IPS-11a (cell line): ENCODE data around the gene MN1.

Experiments
- H3K4me3 ChIP-seq: one replicate; pipeline ENCODE4 v1.5.1; 2013; ENCODE audit warnings: low read depth, low read length, control low read depth

Gene MN1

DNA sequence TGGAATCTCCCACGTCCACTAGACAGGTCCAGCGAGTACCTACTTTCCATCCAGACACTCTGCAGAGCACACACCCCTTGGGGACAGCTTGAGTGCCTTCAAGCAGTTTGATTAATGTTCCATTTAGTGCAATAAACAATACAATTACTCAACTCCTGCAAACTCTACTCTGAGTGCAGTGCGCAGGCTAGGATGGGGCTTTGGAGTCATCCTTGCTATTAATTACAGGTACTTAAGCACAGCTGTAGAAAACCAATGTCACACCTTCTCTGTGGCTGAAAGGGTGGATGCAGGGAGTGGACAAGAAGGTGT lies 82.6 kb downstream of the MN1 start:
- no peak overlapping the region for H3K4me3 ChIP-seq

DNA sequence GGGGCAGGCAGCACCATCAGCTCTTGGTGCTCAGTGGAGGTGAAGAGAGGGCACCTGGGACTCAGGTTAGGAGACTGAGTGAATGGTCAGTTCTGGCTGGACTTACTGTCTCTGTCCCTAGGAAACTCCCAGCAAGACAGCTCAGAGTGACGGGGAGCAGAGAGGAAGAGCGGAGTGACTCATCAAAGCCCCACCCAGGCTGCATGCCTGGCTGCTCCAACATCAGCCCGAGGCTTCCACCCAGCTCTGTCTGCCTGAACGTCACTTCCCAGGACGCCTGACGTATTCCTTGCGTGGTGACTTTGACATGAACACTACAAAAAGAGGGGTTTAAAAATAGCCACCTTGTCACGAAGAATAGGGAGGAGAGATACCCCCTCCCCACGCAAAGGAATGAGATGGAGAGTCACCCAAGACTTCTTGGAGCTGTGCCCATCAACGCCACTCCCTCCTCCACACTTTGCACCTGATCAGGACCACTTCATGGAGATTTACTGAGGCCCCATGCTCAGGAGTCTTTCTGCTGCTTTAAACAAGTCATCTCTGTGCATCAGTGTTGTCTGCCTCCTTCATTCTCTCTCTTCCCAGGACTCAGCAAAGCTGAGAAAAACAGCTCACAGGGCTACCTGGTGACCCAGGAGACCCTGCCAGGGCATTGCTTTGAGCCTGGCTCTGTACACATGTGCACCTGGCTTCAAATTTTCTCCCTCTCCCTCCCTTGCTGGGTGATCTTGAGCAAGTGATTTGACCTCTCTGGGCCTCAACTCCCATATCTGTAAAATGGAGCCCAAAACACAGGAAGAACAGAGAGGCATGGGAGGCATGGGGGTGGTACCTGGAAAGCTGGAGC lies 83.1 kb downstream of the MN1 start:
- no peak overlapping the region for H3K4me3 ChIP-seq

DNA sequence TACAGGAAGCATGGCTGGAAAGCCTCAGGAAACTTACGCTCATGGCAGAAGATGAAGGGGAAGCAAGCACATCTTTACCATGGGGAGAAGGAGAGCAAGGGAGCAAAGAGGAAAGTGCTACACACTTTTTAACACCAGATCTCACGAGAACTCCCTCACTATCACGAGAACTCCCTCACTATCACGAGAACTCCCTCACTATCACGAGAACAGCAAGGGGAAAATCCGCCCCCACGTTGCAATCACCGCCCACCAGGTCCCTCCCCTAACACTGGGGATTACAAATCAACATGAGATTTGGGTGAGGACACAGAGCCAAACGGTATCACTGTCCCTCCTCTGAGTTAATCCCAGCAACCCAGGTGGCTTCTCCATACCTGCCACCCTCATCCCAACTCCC lies 84.5 kb downstream of the MN1 start:
- H3K4me3 ChIP-seq, result no peak overlapping the region

DNA sequence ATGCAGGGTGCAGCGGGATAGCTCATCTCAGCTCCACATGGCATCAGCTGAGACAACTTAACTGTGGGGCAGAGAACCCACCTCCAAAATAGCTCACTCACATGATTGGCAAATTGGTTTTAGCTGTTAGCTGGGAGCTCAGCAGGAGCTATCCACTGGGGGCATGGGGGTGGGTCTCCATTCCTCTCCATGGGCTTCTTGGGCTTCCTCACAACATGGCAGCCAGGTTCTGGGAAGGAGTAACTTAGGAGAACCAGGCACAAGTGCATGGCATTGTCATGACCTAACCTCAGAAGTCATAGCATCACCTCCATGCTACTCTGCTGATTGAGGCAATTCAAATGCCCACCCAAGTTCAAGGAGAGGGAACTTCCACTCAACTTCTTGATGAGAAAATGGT lies 85.5 kb downstream of the MN1 start:
- no peak overlapping the region for H3K4me3 ChIP-seq

DNA sequence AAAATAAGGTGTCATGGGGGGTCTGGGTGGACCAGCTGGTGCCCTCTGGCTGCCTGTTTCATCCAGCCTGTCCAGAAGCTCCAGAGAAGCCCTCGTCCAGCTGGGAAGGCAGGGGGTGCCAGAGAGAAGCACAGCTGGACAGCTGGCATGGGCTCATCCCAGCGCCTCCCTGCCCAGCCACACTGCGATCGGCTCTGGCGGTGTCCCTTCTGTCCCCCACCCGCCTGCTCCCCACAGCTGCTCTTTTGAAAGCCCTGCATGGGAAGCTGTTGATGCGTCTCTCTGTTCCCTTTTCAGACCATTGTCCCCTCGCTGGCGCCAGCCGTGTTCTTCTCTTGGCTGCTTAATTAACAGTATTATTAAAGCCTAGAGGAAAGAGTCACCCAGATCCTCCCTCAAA lies 86.5 kb downstream of the MN1 start:
- H3K4me3 ChIP-seq, result no peak overlapping the region

DNA sequence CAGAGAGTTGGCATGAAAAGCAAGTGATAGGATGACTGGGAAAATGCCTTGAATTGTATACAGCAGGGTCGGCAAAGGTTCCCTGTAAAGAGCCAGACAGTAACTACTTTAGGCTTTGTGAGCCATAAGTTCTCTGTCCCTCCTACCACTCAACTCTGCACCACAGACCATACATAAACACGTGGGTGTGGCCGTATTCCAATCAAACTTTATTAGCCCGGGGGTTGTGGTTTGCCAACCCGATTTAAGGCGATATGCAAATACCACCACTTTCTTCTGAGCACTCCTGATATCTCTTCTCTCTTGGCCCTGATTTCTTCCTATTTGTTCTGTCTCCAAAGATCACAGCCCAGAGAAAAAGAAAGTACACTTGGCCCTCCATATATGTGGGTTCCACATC lies 87.5 kb downstream of the MN1 start:
- H3K4me3 ChIP-seq, result no peak overlapping the region

DNA sequence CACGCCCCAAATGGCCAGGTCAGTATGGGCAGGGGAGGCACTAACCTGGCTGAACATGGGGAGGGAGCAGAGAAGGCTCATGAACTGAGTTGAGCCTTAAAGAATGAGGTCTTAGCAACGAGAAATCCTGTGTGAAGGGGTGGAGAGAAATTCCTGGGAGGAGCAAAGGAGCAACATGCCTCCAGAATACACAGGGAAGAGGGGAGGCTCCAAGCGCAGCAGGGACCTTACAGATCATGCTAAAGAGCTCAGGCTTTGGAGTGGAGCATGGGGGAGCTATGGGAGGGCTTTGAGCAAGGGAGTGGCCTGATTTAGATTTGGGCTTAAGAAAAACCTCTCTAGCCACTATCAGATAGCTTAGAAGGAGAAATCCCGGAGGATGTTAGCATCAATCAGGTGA lies 88.1 kb downstream of the MN1 start:
- no peak overlapping the region for H3K4me3 ChIP-seq

DNA sequence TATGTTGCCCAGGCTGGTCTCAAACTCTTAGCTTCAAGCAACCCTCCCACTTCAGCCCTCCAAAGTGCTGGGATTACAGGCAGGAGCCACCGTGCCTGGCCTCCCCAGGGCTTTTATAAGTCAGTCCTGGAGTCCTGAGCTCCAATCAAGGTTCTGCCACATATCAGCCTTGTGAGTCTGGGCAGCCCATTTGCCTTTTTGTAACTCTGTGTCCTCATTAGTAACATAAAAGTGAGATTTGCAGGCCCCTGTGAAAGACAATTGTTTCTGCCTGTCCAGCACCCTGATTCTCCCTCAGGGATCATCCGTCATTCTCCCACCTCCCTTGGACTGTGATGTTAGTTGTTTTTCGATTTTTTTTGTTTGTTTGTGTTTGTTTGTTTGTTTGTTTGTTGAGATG lies 89.8 kb downstream of the MN1 start:
- no peak overlapping the region for H3K4me3 ChIP-seq

DNA sequence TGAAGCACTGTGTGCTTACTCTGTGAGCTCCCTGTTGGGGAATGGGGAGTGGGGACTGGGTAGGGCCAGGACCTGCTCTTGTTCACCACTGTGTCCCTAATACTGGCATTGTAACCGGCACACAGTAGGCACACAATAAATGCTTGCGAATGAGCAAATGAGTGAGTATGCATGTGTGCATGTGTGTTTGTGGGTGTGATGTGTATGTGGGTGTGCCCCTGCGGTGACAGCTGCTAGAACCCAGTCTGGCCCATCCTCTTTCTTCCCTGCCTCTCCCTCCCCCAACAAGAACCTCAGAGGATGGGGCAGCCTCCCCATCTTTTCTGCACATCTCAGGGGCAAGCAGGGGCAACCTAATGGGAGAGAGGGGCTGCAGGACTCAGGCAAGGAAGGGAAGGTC lies 90.5 kb downstream of the MN1 start:
- H3K4me3 ChIP-seq, result no peak overlapping the region

DNA sequence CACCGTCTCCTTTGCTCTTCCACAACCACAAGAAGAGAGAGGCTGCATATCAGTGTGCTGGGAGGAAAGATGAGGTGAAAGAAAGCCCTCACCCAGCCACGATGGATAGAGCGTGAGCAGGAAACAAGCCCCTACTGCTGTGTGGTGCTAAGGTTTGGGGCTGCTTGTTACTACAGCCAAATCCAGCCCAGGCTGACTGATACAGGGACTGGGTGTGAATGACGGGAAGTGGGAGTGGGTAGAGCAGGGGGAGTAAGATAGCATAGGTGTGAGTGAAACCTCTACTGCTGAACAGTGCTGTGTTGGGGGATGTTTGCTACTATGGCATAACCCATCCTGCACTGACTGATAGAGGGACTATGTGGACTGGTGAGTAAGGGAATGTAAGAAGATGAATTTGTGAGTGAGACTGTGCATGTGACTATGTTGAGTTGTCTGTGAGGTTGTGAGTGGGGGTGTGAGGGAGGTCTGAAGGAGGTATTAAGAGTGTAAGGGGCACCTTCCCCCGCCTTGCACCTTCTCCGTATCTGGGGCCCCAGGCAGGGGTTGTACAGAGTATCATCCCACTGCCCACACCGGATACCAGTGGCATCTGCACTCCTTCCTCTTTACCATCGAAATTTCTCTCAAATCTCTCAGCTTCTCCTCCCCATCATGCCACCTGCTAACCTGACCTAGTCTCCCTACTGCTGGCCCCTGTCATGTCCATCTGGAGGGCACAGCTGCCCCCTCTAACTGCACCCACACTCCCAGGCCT lies 91.5 kb downstream of the MN1 start:
- no peak overlapping the region for H3K4me3 ChIP-seq

DNA sequence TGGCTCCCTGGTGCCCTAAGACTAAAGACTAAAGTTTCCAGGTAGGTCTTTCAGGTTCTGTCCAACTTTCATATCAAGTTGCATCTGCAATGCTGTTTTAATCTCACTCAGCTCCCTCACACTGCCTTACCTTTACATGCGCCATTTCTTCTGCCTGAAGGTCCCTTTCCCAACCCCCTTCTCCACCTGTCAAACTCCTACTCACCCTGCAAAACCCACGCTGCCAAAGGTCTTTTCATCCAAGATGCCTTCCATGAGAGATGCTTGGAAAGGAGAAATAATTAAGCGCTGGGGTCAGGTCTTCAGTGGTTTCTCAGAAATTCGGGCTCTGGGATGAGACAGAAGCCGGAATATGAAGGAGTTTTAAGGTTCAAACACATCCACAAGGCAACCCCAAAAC lies 95.1 kb downstream of the MN1 start:
- H3K4me3 ChIP-seq, result no peak overlapping the region

DNA sequence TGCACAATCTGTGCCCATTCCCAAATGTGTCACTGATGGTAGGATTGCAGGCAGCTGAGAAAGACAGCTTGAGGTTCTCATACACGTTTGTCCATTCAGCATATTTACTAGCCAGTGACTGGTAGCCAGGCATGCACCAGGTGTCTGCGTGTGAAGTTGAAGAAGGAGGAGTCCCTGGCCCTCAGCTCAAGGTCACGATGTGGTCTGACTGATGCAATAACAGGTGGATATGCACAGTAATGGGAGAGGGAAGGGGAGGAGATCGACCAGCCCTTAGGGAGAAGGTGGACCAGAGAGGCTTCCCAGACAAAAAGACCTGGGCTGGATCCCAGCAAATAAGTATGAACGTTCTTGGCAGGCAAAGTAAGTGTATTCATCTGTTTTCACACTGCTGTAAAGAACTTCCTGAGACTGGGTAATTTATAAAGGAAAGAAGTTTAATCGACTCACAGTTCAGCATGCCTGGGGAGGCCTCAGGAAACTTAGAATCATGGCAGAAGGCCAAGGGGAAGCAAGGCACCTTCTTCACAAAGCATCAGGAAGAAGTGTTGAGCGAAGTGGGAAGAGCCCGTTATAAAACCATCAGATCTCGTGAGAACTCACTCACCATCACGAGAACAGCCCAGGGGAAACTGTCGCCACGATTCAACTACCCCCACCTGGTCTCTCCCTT lies 96.0 kb downstream of the MN1 start:
- no peak overlapping the region for H3K4me3 ChIP-seq

DNA sequence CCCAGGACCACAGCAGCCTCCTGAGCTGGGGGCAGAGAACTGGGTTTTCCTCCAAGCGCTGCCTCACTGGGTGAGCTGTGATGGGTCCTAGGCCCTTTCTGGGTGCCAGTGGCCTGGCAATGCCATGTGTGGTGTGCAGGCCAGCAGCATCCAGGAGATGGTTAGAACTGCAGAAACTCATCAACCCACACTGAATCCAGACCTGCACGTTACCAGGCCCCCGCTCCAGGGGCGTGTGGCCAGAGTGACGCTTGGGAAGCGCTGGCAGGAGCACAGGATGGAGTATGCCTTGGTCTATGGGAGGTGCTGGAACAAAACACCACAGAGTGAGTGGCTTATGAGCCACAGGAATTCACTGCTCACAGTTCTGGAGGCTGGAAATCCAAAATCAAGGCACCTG lies 97.0 kb downstream of the MN1 start:
- H3K4me3 ChIP-seq, result no peak overlapping the region

DNA sequence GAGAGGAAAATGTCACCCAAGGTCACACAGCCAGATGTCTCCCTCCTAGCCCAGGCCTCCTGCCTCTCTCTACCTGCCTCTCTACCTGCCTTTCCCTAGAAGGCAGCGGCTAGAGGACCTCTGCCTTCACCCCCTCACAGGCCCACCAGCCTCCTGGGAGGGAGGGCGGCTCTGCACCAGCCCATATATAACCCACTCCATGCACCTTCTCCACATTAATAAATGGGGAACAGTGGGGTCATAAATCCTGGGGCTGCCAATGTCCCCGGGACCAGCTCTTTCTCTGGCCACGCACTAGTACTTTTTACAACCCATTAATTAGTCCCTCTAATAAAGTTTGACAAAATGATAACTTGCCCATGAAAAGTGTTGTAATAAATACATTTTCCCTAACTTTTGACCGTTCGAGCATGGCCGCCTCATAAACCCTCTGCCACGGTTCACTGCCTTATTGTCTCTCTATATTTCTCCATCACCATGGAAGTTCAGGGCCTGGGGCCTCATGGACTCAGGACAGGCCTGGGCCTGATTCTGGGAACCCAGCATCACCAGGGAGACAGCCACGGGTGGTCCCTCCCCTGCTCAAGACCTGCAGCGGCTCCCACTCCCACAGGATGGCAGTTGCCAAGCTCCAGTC lies 102.1 kb downstream of the MN1 start:
- no peak overlapping the region for H3K4me3 ChIP-seq

DNA sequence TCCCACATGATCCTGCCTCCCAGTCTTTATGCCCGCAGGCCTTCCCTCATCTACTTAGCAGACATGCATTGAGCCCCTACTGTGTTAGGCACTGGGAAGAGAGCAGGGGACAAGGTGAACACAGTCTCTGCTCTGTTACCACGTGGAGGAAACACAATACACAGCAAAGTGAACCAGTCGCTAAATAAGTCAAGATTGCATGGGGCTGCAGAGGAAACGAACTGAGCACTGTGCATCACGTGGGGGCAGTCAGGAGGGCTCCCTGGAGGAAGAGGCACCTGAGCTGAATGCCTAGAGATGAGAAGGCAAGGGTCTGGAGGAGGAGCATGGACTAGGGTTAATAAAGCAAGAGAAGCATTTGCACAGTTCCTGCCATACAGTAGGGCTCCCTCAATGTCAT lies 102.7 kb downstream of the MN1 start:
- no peak overlapping the region for H3K4me3 ChIP-seq
